HCT116 (cell line): Measurements from ENCODE around the gene TEN1.

ENCODE experiments used
- CBX3 ChIP-seq: IDR thresholded peaks from 2 replicates; pipeline ENCODE4 v1.6.1; 2012; ENCODE audit warnings: low read depth
- POLR2A ChIP-seq: IDR thresholded peaks from 2 replicates; pipeline ENCODE4 v1.7.0; 2011; ENCODE audit warnings: borderline replicate concordance; ENCODE audit not compliant: insufficient read depth, insufficient read length; ENCODE audit errors: extremely low read depth
- TF ChIP-seq, protein P1 (sequence below), 3 experiments: fragments of 200-600 bp in 1 of 3; sonication (generic) in 1 of 3; IDR thresholded peaks in 2 of 3; conservative IDR thresholded peaks in 1 of 3; 2 replicates each; pipeline ENCODE4 v1.5.1; 2012 to 2017; ENCODE audit warnings: low read depth in 2 of 3, low read length in 2 of 3, antibody characterized with exemption in 1 of 3, borderline replicate concordance in 1 of 3, control low read depth in 1 of 3, mild to moderate bottlenecking in 1 of 3, mixed read lengths in 1 of 3, mixed run types in 1 of 3, moderate library complexity in 1 of 3; ENCODE audit not compliant: insufficient read depth in 1 of 3

GRCh38 chr17:76026714-76027158, 47.7 kb downstream of the TEN1 start:
- no peak for TF ChIP-seq CBX3
- no peak for TF ChIP-seq POLR2A
- TF ChIP-seq, protein P1, sequence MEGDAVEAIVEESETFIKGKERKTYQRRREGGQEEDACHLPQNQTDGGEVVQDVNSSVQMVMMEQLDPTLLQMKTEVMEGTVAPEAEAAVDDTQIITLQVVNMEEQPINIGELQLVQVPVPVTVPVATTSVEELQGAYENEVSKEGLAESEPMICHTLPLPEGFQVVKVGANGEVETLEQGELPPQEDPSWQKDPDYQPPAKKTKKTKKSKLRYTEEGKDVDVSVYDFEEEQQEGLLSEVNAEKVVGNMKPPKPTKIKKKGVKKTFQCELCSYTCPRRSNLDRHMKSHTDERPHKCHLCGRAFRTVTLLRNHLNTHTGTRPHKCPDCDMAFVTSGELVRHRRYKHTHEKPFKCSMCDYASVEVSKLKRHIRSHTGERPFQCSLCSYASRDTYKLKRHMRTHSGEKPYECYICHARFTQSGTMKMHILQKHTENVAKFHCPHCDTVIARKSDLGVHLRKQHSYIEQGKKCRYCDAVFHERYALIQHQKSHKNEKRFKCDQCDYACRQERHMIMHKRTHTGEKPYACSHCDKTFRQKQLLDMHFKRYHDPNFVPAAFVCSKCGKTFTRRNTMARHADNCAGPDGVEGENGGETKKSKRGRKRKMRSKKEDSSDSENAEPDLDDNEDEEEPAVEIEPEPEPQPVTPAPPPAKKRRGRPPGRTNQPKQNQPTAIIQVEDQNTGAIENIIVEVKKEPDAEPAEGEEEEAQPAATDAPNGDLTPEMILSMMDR (IDR thresholded peaks at IDR 0.05 in 2 of 3, conservative IDR thresholded peaks at IDR 0.05 in 1 of 3; ENCODE audit: borderline replicate concordance in 1 of 3, insufficient read depth in 1 of 3, low read depth in 2 of 3, low read length in 2 of 3): peak in 2 of 3 experiments; percentile 48 to 54; a peak in 4 of 6 replicates
